Measurements from ENCODE around the gene GSK3B. TPM values are rescaled to one million over a fixed set of nuclear protein-coding genes. Genes with fewer than 3 reads are reported as not detected.
A peak's percentile ranks its signal among the peaks of the same experiment; 100 is the strongest.

The GSK3B gene
- total and polyA plus RNA-seq, 2 experiments from 2014 or later: 29.0 to 45.3 TPM

GRCh38 chr3:120094776-120095225, 554 bp upstream of the GSK3B start:
- ATAC-seq (peak; percentile 82), DNase-seq (ENCODE audit: low spot score) (peak; percentile 99)
- Histone ChIP-seq H3K27ac (ENCODE audit: low read depth) (peak overlapping the region; percentile 99), H3K79me2 (replicated peaks; ENCODE audit: insufficient read depth) (peaks cover 79% of the 10 kb centered on the region), H3F3A (replicated peaks; ENCODE audit: low read depth) (no peaks in the 10 kb centered on the region), H3K4me1 (ENCODE audit: insufficient read depth) (peaks cover 14% of the 10 kb centered on the region), H3K4me3 (peak overlapping the region; percentile 75), H4K20me1 (replicated peaks; ENCODE audit: insufficient read depth) (peaks cover 27% of the 10 kb centered on the region; the same call in 1 of the 2 replicates), H3K4me2 (peak overlapping the region; percentile 81; the same call in 1 of the 2 replicates), H3K27me3 (ENCODE audit: insufficient read depth) (no peaks in the 10 kb centered on the region), H2AFZ (no peak overlapping the region), H3K36me3 (ENCODE audit: insufficient read depth) (peaks cover 6% of the 10 kb centered on the region), H3K9me2 (ENCODE audit: insufficient read depth) (no peaks in the 10 kb centered on the region)
- TF ChIP-seq, protein P1, sequence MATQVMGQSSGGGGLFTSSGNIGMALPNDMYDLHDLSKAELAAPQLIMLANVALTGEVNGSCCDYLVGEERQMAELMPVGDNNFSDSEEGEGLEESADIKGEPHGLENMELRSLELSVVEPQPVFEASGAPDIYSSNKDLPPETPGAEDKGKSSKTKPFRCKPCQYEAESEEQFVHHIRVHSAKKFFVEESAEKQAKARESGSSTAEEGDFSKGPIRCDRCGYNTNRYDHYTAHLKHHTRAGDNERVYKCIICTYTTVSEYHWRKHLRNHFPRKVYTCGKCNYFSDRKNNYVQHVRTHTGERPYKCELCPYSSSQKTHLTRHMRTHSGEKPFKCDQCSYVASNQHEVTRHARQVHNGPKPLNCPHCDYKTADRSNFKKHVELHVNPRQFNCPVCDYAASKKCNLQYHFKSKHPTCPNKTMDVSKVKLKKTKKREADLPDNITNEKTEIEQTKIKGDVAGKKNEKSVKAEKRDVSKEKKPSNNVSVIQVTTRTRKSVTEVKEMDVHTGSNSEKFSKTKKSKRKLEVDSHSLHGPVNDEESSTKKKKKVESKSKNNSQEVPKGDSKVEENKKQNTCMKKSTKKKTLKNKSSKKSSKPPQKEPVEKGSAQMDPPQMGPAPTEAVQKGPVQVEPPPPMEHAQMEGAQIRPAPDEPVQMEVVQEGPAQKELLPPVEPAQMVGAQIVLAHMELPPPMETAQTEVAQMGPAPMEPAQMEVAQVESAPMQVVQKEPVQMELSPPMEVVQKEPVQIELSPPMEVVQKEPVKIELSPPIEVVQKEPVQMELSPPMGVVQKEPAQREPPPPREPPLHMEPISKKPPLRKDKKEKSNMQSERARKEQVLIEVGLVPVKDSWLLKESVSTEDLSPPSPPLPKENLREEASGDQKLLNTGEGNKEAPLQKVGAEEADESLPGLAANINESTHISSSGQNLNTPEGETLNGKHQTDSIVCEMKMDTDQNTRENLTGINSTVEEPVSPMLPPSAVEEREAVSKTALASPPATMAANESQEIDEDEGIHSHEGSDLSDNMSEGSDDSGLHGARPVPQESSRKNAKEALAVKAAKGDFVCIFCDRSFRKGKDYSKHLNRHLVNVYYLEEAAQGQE (IDR thresholded peaks at IDR 0.05; ENCODE audit: unreplicated experiment): no peak
- TF ChIP-seq CREB1 (CRISPR knock-in tag; IDR thresholded peaks at IDR 0.05; ENCODE audit: low read depth): peak; percentile 73
- Mint-ChIP-seq H3K9me3 (no peaks in the 10 kb centered on the region), H3K27ac (peak overlapping the region; percentile 99), H3K36me3 (ENCODE audit: low read depth) (peaks cover 25% of the 10 kb centered on the region), H3K4me3 (no peak overlapping the region; the same call in 2 of the 3 replicates), H3K27me3 (ENCODE audit: insufficient read depth, low read depth, poor library complexity) (peaks cover 10% of the 10 kb centered on the region), H3K4me1 (peaks cover 10% of the 10 kb centered on the region; the same call in 2 of the 3 replicates)

DNA sequence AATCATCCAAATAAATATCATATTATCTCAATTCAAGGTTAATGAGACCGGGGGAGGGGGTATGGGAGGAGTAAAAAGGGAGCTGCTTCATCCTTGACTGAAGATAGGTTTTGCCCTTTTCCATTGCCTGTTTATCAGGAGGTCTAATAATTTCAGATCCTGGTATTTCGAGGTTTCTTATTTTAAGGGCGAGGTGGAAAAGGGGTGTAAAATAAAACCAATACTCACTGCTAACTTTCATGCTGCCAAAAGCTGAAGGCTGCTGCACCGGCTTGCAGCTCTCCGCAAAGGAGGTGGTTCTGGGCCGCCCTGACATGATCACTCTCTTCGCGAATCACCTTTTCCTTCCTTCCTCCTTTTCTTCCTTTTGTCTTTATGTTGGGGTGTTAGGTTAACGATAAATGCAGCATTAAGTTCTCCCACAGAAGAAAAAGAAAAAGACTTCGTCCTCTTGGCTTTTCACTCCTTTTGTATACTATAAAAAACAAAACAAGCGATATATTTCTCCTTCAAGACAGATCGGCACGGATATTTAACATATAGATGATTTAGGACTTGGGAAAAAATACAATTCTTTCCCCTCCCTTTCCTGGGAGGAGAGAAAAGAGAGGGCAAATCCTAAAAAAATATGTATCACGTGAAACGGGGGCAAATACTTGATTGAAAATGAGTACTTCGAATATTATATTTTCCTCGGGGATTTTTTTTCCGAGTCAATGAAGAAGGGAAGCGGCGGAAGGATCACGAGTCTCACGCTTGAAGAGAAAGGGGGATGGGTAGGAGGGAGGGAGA, 932 bp downstream of the GSK3B start:
- Mint-ChIP-seq H3K27me3 (ENCODE audit: insufficient read depth, low read depth, poor library complexity) (peaks cover 10% of the 10 kb centered on the region), H3K27ac (no peak overlapping the region), H3K4me1 (peaks cover 19% of the 10 kb centered on the region), H3K4me3 (no peak overlapping the region), H3K9me3 (no peaks in the 10 kb centered on the region), H3K36me3 (ENCODE audit: low read depth) (peaks cover 13% of the 10 kb centered on the region; the same call in 2 of the 3 replicates)
- Histone ChIP-seq H4K20me1 (replicated peaks; ENCODE audit: insufficient read depth) (peaks cover 36% of the 10 kb centered on the region; the same call in 1 of the 2 replicates), H3K4me3 (peak overlapping the region; percentile 75), H2AFZ (peak overlapping the region; percentile 14; the same call in 1 of the 2 replicates), H3K4me2 (peak overlapping the region; percentile 78), H3K9me2 (ENCODE audit: insufficient read depth) (no peaks in the 10 kb centered on the region), H3K4me1 (ENCODE audit: insufficient read depth) (peaks cover 22% of the 10 kb centered on the region), H3K79me2 (replicated peaks; ENCODE audit: insufficient read depth) (peaks cover 79% of the 10 kb centered on the region), H3F3A (replicated peaks; ENCODE audit: low read depth) (no peaks in the 10 kb centered on the region), H3K27me3 (ENCODE audit: insufficient read depth) (no peaks in the 10 kb centered on the region), H3K36me3 (ENCODE audit: insufficient read depth) (no peaks in the 10 kb centered on the region), H3K27ac (ENCODE audit: low read depth) (peak overlapping the region; percentile 95)
- no peak for ATAC-seq
- peak; percentile 94 for DNase-seq (ENCODE audit: low spot score)
- no peak for TF ChIP-seq NANOG (IDR thresholded peaks at IDR 0.05; ENCODE audit: borderline replicate concordance)
- TF ChIP-seq EZH2 (IDR thresholded peaks at IDR 0.05; ENCODE audit: low read depth, unreplicated experiment): no peak
- TF ChIP-seq EZH2phosphoT487 (IDR thresholded peaks at IDR 0.05; ENCODE audit: unreplicated experiment): no peak
- TF ChIP-seq ZNF114 (CRISPR knock-in tag; IDR thresholded peaks at IDR 0.05): no peak
- TF ChIP-seq POLR2AphosphoS5 (IDR thresholded peaks at IDR 0.05; ENCODE audit: low read depth): no peak
- TF ChIP-seq, protein P2, sequence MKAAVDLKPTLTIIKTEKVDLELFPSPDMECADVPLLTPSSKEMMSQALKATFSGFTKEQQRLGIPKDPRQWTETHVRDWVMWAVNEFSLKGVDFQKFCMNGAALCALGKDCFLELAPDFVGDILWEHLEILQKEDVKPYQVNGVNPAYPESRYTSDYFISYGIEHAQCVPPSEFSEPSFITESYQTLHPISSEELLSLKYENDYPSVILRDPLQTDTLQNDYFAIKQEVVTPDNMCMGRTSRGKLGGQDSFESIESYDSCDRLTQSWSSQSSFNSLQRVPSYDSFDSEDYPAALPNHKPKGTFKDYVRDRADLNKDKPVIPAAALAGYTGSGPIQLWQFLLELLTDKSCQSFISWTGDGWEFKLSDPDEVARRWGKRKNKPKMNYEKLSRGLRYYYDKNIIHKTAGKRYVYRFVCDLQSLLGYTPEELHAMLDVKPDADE (IDR thresholded peaks at IDR 0.05): no peak
- no peak for TF ChIP-seq CTCF (conservative IDR thresholded peaks at IDR 0.05; ENCODE audit: low read depth in 2 of 2)
- no peak for TF ChIP-seq CREB1 (CRISPR knock-in tag; IDR thresholded peaks at IDR 0.05; ENCODE audit: low read depth)

All from GM23338 (cell line).